ENCODE data around the gene RPL28. TPM values are rescaled to one million over a fixed set of nuclear protein-coding genes. Genes with fewer than 3 reads are reported as not detected.
A peak's percentile ranks its signal among the peaks of the same experiment; 100 is the strongest.

The RPL28 gene
- total and polyA plus RNA-seq, 9 donors: 391 to 2,645 (median 2,257) TPM

GRCh38 chr19:55344444-55344843 is 41.3 kb upstream of the RPL28 start:
- DNase-seq: peak in 1 of 5 donors; percentile 30
- no peaks in the 10 kb centered on the region for H3K36me3 ChIP-seq
- intact Hi-C loops (cut with DNase I): loop anchor here in 1 of 4 donors (5.0 kb wide), 1 partner anchor 38 kb away; the partner anchor contains the start of gene TMEM238
- peaks cover 7% of the 10 kb centered on the region for H3K4me1 ChIP-seq (ENCODE audit: insufficient read depth)
- H3K4me3 ChIP-seq: no peak overlapping the region
- H3K9me3 ChIP-seq: no peaks in the 10 kb centered on the region
- TF ChIP-seq, protein P1, sequence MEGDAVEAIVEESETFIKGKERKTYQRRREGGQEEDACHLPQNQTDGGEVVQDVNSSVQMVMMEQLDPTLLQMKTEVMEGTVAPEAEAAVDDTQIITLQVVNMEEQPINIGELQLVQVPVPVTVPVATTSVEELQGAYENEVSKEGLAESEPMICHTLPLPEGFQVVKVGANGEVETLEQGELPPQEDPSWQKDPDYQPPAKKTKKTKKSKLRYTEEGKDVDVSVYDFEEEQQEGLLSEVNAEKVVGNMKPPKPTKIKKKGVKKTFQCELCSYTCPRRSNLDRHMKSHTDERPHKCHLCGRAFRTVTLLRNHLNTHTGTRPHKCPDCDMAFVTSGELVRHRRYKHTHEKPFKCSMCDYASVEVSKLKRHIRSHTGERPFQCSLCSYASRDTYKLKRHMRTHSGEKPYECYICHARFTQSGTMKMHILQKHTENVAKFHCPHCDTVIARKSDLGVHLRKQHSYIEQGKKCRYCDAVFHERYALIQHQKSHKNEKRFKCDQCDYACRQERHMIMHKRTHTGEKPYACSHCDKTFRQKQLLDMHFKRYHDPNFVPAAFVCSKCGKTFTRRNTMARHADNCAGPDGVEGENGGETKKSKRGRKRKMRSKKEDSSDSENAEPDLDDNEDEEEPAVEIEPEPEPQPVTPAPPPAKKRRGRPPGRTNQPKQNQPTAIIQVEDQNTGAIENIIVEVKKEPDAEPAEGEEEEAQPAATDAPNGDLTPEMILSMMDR (IDR thresholded peaks at IDR 0.05): no peak
- TF ChIP-seq EP300 (IDR thresholded peaks at IDR 0.05) (no peak), POLR2A (IDR thresholded peaks at IDR 0.05) (no peak)
- WGBS, 3 donors: 73 to 77% (median 75%) methylated on average over 9 of the region's 9 CpGs
- no peaks in the 10 kb centered on the region for H3K27me3 ChIP-seq
- H3K27ac ChIP-seq: no peak overlapping the region

- no peak overlapping the region for H3K4me3 ChIP-seq
- WGBS, 3 donors: 78 to 84% (median 80%) methylated on average over 22 of the region's 22 CpGs
- peaks cover 6% of the 10 kb centered on the region for H3K4me1 ChIP-seq (ENCODE audit: insufficient read depth)
- no peaks in the 10 kb centered on the region for H3K27me3 ChIP-seq
- no peak for DNase-seq
- no peak overlapping the region for H3K27ac ChIP-seq
- no peaks in the 10 kb centered on the region for H3K9me3 ChIP-seq
- no peaks in the 10 kb centered on the region for H3K36me3 ChIP-seq
- intact Hi-C loops (cut with DNase I): no loop called here
- TF ChIP-seq, protein P1 (IDR thresholded peaks at IDR 0.05): no peak
- TF ChIP-seq EP300 (IDR thresholded peaks at IDR 0.05) (no peak), POLR2A (IDR thresholded peaks at IDR 0.05) (no peak)
These were observed 40.5 kb upstream of the RPL28 start for GRCh38 chr19:55345101-55345817.

GRCh38 chr19:55345818-55346724 is 39.7 kb upstream of the RPL28 start:
- Histone ChIP-seq H3K36me3 (no peaks in the 10 kb centered on the region), H3K27me3 (no peaks in the 10 kb centered on the region), H3K27ac (no peak overlapping the region), H3K9me3 (no peaks in the 10 kb centered on the region), H3K4me1 (ENCODE audit: insufficient read depth) (peaks cover 3% of the 10 kb centered on the region), H3K4me3 (no peak overlapping the region)
- peak in 4 of 5 donors; percentile 50 to 69 (median 62) for DNase-seq
- no peak for TF ChIP-seq POLR2A (IDR thresholded peaks at IDR 0.05)
- TF ChIP-seq, protein P1 (IDR thresholded peaks at IDR 0.05): no peak
- 81 to 84% (median 81%) methylated on average over 37 to 43 of the region's 43 CpGs for WGBS, 3 donors
- intact Hi-C loops (cut with DNase I): no loop called here

GRCh38 chr19:55346725-55347441 is 38.8 kb upstream of the RPL28 start:
- DNase-seq: peak in 1 of 5 donors; percentile 21
- WGBS, 3 donors: 80 to 82% (median 82%) methylated on average over 37 to 41 of the region's 41 CpGs
- H3K27ac ChIP-seq: no peak overlapping the region
- TF ChIP-seq EP300 (IDR thresholded peaks at IDR 0.05): no peak
- TF ChIP-seq, protein P1 (IDR thresholded peaks at IDR 0.05): no peak
- TF ChIP-seq POLR2A (IDR thresholded peaks at IDR 0.05): no peak
- H3K4me1 ChIP-seq (ENCODE audit: insufficient read depth): no peaks in the 10 kb centered on the region
- no peaks in the 10 kb centered on the region for H3K9me3 ChIP-seq
- H3K4me3 ChIP-seq: no peak overlapping the region
- H3K27me3 ChIP-seq: no peaks in the 10 kb centered on the region
- H3K36me3 ChIP-seq: no peaks in the 10 kb centered on the region
- intact Hi-C loops (cut with DNase I): no loop called here

Data from ovary (tissue), 9 donors.